OCI-LY3 (cell line): ENCODE measurements around the gene H1-8.

Source experiments
- EZH2phosphoT487 ChIP-seq: fragments of 200-600 bp; shearing (Covaris generic); IDR thresholded peaks from 2 replicates; pipeline ENCODE4 v1.6.1; 2018; ENCODE audit warnings: antibody characterized with exemption, mixed run types, low read depth
- TF ChIP-seq, protein P1 (sequence below): fragments of 200-600, 300-600 bp; sonication (generic); IDR thresholded peaks from 2 replicates; pipeline ENCODE4 v1.5.1; 2014; ENCODE audit warnings: antibody characterized with exemption, low read length, low read depth

- TF ChIP-seq, protein P1, sequence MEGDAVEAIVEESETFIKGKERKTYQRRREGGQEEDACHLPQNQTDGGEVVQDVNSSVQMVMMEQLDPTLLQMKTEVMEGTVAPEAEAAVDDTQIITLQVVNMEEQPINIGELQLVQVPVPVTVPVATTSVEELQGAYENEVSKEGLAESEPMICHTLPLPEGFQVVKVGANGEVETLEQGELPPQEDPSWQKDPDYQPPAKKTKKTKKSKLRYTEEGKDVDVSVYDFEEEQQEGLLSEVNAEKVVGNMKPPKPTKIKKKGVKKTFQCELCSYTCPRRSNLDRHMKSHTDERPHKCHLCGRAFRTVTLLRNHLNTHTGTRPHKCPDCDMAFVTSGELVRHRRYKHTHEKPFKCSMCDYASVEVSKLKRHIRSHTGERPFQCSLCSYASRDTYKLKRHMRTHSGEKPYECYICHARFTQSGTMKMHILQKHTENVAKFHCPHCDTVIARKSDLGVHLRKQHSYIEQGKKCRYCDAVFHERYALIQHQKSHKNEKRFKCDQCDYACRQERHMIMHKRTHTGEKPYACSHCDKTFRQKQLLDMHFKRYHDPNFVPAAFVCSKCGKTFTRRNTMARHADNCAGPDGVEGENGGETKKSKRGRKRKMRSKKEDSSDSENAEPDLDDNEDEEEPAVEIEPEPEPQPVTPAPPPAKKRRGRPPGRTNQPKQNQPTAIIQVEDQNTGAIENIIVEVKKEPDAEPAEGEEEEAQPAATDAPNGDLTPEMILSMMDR: no peak
- TF ChIP-seq EZH2phosphoT487: no peak
These were observed 41.3 kb upstream of the H1-8 start for GRCh38 chr3:129501630-129502029.
